ENCODE results near the gene ROBO1. TPM values are rescaled to one million over a fixed set of nuclear protein-coding genes. Genes with fewer than 3 reads are reported as not detected.
"Not testable (repeated sequence)": the region's sequence is repeated elsewhere in the genome, so short reads cannot be mapped to it uniquely, and the experiment has no call there.

Gene ROBO1
- total RNA-seq, 8 experiments from 2014 or later: 45.0 to 147 (median 67.8) TPM

DNA sequence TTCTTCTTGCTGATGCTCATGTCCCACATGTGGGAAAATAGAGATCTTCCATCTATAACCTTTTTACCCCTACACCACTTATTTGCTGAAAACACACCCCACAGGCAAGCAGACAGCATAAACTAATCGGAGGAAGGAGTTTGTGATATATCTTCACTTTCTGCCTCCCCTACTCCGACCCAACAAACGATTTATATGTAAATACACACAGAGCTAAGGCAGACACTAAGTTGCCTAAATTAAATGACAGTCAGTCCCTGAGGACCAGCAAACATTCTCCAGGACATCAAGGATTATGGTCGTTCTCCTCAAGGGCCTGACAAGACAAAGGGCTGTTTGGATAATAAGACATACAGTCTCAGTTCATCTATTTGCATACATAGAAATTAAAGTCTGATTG is 552.5 kb downstream of the ROBO1 start:
- peaks cover 0 to 9% of the 10 kb centered on the region in 2 donors for H3K4me1 ChIP-seq (replicated peaks in 1 of 2)
- peak in 5 of 8 experiments; percentile 39 to 87 (median 74) for ATAC-seq (replicated peaks in 6 of 8)
- no peak overlapping the region for H3K27ac ChIP-seq
- WGBS, 10 experiments: 0 to 90% (median 34%) methylated on average over 1 to 3 of the region's 4 CpGs; no CpG with 5 or more reads in 2 of the 10 experiments
- no peak overlapping the region for H3K4me3 ChIP-seq
- in situ Hi-C loops (cut with MboI; ENCODE audit: low pct_unique_long_range_greater_than_20kb in 2 of 9, low sequenced_read_pairs in 9 of 9, unreplicated experiment in 9 of 9): no loop called here

DNA sequence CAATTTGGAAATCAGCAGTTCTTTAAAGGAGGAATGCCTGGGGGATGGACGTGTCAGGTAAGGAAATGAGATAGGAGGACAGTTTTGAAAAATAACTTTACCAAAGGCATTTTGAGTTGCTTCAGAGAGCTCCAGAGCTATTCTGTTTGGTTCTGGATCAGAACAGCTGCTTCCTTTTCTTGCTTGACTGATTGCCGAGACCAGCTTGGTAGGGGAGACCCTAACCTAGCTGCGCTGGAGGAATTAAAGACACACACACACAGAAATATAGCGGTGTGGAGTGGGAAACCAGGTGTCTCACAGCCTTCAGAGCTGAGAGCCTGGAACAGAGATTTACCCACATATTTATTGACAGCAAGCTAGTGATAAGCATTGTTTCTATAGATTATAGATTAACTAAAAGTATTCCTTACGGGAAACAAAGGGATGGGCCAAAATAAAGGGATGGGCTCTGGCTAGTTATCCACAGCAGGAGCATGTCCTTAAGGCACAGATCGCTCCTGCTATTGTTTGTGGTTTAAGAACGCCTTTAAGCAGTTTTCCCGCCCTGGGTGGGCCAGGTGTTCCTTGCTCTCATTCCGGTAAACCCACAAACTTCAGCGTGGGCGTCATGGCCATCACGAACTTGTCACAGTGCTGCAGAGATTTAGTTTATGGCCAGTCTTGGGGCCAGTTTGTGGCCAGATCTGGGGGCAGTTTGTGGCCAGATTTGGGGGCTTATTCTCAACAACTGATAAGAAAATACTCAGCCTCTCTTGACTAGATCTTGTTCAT is 556.0 kb downstream of the ROBO1 start:
- H3K4me1 ChIP-seq (replicated peaks in 1 of 2): peaks cover 0 to 9% of the 10 kb centered on the region in 2 donors
- WGBS, 10 experiments: 35 to 85% (median 70%) methylated on average over 3 to 9 of the region's 12 CpGs; no CpG with 5 or more reads in 2 of the 10 experiments
- in situ Hi-C loops (cut with MboI; ENCODE audit: low pct_unique_long_range_greater_than_20kb in 2 of 9, low sequenced_read_pairs in 9 of 9, unreplicated experiment in 9 of 9): no loop called here
- H3K27ac ChIP-seq: no peak overlapping the region
- H3K4me3 ChIP-seq: no peak overlapping the region
- ATAC-seq (replicated peaks in 6 of 8): no peak

DNA sequence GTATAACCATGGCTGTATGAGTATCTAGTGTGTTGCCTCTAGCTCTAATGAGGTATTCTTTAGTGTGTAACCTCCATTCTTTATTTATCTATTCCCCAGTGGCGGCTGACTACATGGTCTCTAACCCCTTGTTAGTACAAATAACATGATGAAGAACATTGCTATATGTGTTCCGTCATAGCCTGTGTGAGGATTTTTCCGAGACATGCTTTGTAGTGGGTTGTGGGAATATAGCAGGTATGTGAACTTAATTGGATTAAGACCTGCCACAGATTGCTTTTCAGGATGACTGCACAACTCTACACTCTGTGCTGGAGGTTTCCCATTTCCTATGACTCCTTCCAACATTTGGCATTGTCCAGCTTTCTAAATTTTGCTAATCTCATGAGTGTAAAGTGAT is 563.4 kb downstream of the ROBO1 start:
- ATAC-seq (replicated peaks in 6 of 8): no peak
- H3K4me1 ChIP-seq (replicated peaks in 1 of 2): peaks cover 2 to 3% of the 10 kb centered on the region in 2 donors
- WGBS, 10 experiments: 73 to 100% (median 94%) methylated on average over 1 to 3 of the region's 3 CpGs; no CpG with 5 or more reads in 2 of the 10 experiments

DNA sequence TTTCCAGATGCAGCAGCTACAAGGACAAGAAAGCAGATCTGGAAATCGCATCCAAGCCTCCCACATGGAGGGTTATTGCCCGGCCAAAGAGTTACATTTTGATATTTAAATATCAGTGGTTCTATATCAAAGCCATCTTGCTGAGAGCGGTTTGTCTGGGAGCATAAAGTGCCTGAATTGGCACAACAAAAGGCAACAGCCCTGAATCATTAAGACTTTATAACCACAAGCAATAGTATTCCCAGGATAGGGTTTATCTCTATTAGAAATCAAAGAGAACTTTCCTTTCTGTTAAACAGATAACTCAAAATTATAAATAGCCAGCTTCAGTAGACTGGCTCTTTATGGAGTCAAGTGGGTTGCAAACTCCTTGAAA is 564.7 kb downstream of the ROBO1 start:
- in situ Hi-C loops (cut with MboI; ENCODE audit: low pct_unique_long_range_greater_than_20kb in 2 of 9, low sequenced_read_pairs in 9 of 9, unreplicated experiment in 9 of 9): no loop called here
- no peak overlapping the region for H3K27ac ChIP-seq
- H3K4me3 ChIP-seq: no peak overlapping the region
- WGBS, 10 experiments: 0 to 47% (median 9%) methylated on average over 1 to 3 of the region's 3 CpGs; no CpG with 5 or more reads in 3 of the 10 experiments
- H3K4me1 ChIP-seq (replicated peaks in 1 of 2): peaks cover 2 to 3% of the 10 kb centered on the region in 2 donors
- no peak for ATAC-seq (replicated peaks in 6 of 8)

More for the DNA sequence above, 563.4 kb downstream of the ROBO1 start:
- in situ Hi-C loops (cut with MboI; ENCODE audit: low pct_unique_long_range_greater_than_20kb in 2 of 9, low sequenced_read_pairs in 9 of 9, unreplicated experiment in 9 of 9): no loop called here
- H3K27ac ChIP-seq: no peak overlapping the region
- no peak overlapping the region for H3K4me3 ChIP-seq

DNA sequence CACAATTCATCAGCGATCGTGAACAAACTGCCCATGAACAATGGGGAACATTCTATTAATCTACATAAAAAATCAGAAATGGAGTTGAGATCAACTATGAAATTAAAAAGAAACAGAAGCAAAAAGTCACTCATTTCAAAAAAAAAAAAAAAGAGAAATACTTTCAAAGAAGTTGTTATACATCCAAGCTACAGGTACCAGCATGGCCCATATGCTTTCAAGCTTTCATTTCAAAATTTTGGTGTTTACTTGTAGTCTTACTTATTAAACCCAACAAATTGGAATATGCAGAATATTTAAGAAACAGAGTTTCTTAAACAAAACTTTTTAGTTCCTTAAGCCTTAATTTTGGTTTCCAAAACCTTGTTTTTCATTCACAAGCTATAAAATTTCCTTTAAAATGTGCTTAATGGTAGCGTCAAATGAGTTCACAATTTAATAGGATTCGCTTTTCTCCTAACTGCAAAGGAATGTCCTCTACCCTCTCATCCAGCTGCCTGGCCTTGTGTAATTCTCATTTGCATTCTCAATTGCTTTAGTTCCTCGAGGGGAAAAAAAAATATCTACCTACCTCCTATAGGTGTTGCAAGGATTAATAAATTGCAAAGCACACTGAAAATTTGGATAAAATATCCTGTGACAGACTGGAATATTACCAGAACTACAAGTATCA is 565.2 kb downstream of the ROBO1 start:
- WGBS, 10 experiments: 48 to 89% (median 56%) methylated on average over 3 to 5 of the region's 5 CpGs
- ATAC-seq (replicated peaks in 6 of 8): no peak
- in situ Hi-C loops (cut with MboI; ENCODE audit: low pct_unique_long_range_greater_than_20kb in 2 of 9, low sequenced_read_pairs in 9 of 9, unreplicated experiment in 9 of 9): no loop called here
- Histone ChIP-seq H3K4me1 (replicated peaks in 1 of 2) (peaks cover 2 to 3% of the 10 kb centered on the region in 2 donors), H3K4me3 (no peak overlapping the region), H3K27ac (no peak overlapping the region)

DNA sequence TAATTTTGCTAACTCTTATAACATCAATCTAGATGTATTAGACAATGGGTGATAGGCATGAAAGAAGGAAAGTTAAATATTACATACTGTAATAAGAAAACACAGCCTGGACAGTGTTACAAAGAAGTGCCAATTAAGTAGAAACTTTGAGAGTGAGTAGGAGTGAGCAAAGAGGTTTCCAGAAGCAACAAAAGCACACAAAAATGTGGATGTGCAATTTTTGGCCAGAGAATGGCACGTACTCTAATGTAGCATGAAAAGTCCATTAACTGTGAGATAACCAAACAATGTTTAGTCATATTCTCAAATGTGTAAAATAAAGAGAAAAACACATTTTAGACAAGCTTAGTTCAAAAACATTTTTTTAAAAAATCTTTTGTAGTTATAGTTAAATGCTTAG is 567.3 kb downstream of the ROBO1 start:
- in situ Hi-C loops (cut with MboI; ENCODE audit: low pct_unique_long_range_greater_than_20kb in 2 of 9, low sequenced_read_pairs in 9 of 9, unreplicated experiment in 9 of 9): no loop called here
- Histone ChIP-seq H3K4me3 (no peak overlapping the region), H3K27ac (no peak overlapping the region), H3K4me1 (replicated peaks in 1 of 2) (peaks cover 2 to 3% of the 10 kb centered on the region in 2 donors)
- 21 to 100% (median 84%) methylated on average over 1 of the region's 1 CpG; no CpG with 5 or more reads in 2 of the 10 experiments for WGBS, 10 experiments
- no peak for ATAC-seq (replicated peaks in 6 of 8)

DNA sequence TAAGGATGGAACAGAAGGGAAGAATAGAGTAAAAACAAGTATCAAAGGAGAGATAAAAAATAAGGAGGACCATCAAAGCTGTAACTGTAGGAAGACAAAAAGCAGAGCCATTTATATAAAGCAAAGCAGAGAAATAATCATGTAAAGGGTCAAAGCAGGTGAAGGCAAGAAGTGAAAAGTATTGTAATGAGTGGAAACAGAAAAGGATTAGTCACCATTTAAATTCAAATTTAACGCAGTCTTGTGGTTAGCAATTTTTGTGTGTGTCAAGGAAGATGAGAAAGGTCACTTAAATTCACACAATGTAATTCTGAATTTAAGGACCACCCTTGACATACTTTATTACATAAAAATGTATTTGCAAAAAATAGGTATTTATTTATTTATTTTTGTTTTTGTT is 567.8 kb downstream of the ROBO1 start:
- no peak for ATAC-seq (replicated peaks in 6 of 8)
- Histone ChIP-seq H3K4me3 (no peak overlapping the region), H3K27ac (no peak overlapping the region), H3K4me1 (replicated peaks in 1 of 2) (peaks cover 2 to 3% of the 10 kb centered on the region in 2 donors)
- WGBS, 10 experiments: 0 to 75% (median 28%) methylated on average over 1 of the region's 1 CpG
- in situ Hi-C loops (cut with MboI; ENCODE audit: low pct_unique_long_range_greater_than_20kb in 2 of 9, low sequenced_read_pairs in 9 of 9, unreplicated experiment in 9 of 9): no loop called here

DNA sequence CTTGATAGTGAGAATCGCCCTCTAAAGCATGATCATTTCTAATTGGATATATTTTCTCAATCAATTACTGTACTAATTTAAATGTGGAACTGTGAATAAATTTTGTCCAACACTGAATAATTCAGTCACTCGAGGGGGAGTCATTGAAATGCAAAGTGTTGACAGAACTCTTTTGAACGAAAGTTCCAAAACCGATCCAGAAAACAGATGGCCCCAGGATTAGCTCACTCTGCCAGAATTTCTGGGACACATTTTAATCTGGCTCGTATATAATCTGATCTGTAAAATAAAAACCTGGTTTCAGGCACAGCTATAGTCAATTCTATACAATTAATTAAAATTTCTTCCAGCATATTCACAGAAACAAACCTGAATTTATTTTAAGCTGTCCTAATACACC is 580.4 kb downstream of the ROBO1 start:
- in situ Hi-C loops (cut with MboI; ENCODE audit: low pct_unique_long_range_greater_than_20kb in 2 of 9, low sequenced_read_pairs in 9 of 9, unreplicated experiment in 9 of 9): no loop called here
- Histone ChIP-seq H3K4me3 (no peak overlapping the region), H3K4me1 (replicated peaks in 1 of 2) (peaks cover 6 to 9% of the 10 kb centered on the region in 2 donors), H3K27ac (no peak overlapping the region)
- WGBS, 10 experiments: 18 to 100% (median 61%) methylated on average over 1 to 5 of the region's 5 CpGs; no CpG with 5 or more reads in 1 of the 10 experiments
- ATAC-seq (replicated peaks in 6 of 8): no peak

DNA sequence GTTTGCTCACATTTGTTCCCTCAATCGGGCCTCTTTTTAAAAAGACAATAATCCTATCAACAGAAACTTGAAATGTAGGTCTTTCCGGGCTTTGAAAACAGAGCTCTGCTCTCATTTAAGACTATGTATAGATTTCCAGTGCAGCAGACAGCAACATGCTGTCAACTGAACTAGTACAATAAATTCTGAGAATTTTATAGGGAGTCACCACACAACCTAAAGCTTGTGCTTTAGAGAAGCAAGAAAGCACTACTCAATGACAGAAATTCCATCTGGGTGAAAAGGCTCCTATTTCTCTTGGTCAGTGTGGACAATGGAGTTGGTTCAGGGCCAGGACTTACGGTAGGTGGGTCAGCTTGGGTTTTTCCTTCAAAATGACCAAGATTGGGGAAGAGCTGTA is 583.5 kb downstream of the ROBO1 start:
- Histone ChIP-seq H3K27ac (no peak overlapping the region), H3K4me3 (no peak overlapping the region), H3K4me1 (replicated peaks in 1 of 2) (peaks cover 6 to 9% of the 10 kb centered on the region in 2 donors)
- in situ Hi-C loops (cut with MboI; ENCODE audit: low pct_unique_long_range_greater_than_20kb in 2 of 9, low sequenced_read_pairs in 9 of 9, unreplicated experiment in 9 of 9): no loop called here
- WGBS, 10 experiments: 13 to 72% (median 52%) methylated on average over 2 to 3 of the region's 3 CpGs; no CpG with 5 or more reads in 1 of the 10 experiments
- peak in 2 of 8 experiments; percentile 32 to 58 for ATAC-seq (replicated peaks in 6 of 8)

DNA sequence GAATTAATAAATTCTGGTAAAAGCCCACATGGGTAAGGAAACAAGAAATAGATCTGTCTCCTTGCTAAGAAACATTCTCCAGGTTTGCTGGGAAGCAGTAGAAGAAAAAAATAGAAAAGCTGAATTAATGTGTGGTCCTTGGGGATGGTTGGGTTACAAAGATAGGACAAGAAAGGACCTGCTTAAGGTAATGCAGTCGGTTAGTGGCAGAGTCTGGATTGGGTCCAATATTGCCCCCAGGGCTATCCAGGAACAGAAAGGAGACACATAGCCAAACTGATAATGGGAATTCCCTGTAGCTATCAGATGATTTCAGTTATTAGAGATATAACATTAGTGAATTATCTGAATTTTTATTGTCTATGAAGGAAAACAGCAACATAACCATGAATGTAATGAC is 584.3 kb downstream of the ROBO1 start:
- in situ Hi-C loops (cut with MboI; ENCODE audit: low pct_unique_long_range_greater_than_20kb in 2 of 9, low sequenced_read_pairs in 9 of 9, unreplicated experiment in 9 of 9): no loop called here
- WGBS, 10 experiments: 33 to 100% (median 100%) methylated on average over 1 of the region's 1 CpG; no CpG with 5 or more reads in 2 of the 10 experiments
- no peak for ATAC-seq (replicated peaks in 6 of 8)
- no peak overlapping the region for H3K4me3 ChIP-seq
- H3K4me1 ChIP-seq (replicated peaks in 1 of 2): peaks cover 10% of the 10 kb centered on the region in 2 donors
- no peak overlapping the region for H3K27ac ChIP-seq

DNA sequence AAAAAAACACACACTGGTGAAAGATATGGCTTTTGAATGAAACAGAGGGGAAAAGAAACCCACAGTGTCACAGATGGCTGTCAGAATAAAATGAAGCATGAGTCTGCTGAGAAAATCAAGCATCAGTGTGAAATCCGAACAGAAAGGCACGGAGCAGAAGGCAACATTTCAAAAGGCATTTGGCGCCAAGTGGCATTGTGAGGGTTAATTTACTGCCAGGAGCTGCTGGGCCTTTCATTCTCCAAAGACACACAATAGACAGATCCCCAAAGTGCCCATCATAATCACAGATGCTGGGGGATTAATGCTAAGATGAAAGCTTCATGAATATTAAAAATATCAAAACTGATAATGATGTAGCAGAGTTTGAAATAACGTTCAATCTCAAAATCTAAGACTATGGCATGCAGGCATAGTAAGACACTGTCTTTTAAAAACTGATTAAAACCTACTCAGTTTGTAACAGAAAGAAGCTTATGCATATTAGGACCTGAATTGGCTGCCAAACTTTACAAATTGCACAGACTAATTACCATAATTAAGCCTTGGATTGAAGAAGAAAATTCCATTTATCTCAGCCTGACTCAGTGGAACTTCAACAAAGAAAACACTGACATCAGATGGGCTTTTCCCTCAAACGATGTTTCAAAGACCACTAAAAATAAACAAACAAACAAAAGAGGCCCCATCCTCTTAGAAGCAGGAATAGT is 589.2 kb downstream of the ROBO1 start:
- no peak overlapping the region for H3K4me3 ChIP-seq
- ATAC-seq (replicated peaks in 6 of 8): no peak
- H3K27ac ChIP-seq: no peak overlapping the region
- WGBS, 10 experiments: 6 to 66% (median 26%) methylated on average over 1 to 5 of the region's 5 CpGs; no CpG with 5 or more reads in 2 of the 10 experiments
- H3K4me1 ChIP-seq (replicated peaks in 1 of 2): peaks cover 3 to 10% of the 10 kb centered on the region in 2 donors
- in situ Hi-C loops (cut with MboI; ENCODE audit: low pct_unique_long_range_greater_than_20kb in 2 of 9, low sequenced_read_pairs in 9 of 9, unreplicated experiment in 9 of 9): no loop called here

DNA sequence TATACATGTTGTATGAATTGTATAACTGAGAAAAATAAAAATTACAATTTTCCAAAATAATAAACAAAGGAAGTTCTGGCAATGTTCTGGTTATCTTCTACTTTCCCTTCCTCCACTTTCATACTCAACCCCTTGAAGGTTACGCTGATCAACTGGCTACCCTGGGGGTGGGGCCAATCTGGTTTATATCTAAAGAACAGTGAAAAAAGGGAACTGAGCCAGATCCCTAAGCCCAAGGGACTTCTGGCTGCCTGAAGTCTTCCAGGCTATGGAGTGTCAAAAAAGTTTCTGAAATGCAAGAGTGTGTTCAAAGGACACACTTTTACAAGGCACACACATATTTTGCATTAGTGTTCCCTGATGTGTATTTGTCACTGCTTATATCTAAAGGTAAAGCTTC is 591.9 kb downstream of the ROBO1 start:
- no peak overlapping the region for H3K4me3 ChIP-seq
- peaks cover 3 to 10% of the 10 kb centered on the region in 2 donors for H3K4me1 ChIP-seq (replicated peaks in 1 of 2)
- in situ Hi-C loops (cut with MboI; ENCODE audit: low pct_unique_long_range_greater_than_20kb in 2 of 9, low sequenced_read_pairs in 9 of 9, unreplicated experiment in 9 of 9): no loop called here
- WGBS, 10 experiments: 67 to 100% (median 100%) methylated on average over 1 of the region's 1 CpG; no CpG with 5 or more reads in 5 of the 10 experiments
- ATAC-seq (replicated peaks in 6 of 8): no peak
- H3K27ac ChIP-seq: no peak overlapping the region

DNA sequence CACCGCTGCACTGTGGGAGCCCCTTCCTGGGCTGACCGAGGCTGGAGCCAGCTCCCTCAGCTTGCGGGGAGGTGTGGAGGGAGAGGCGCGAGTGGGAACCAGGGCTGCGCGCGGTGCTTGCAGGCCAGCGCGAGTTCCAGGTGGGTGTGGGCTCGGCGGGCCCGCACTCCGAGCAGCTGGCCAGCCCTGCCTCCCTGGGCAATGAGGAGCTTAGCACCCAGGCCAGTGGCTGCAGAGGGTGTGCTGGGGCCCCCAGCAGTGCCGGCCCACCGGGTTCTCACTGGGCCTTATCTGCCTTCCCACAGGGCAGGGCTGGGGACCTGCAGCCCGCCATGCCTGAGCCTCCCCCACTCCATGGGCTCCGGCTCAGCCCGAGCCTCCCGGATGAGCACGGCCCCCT is 594.5 kb downstream of the ROBO1 start:
- not testable (repeated sequence) for H3K27ac ChIP-seq

More for the DNA sequence above, 594.5 kb downstream of the ROBO1 start:
- 92 to 98% methylated on average over 2 to 9 of the region's 21 CpGs; no CpG with 5 or more reads in 8 of the 10 experiments for WGBS, 10 experiments
- H3K4me1 ChIP-seq (replicated peaks in 1 of 2); in situ Hi-C loops (cut with MboI; ENCODE audit: low pct_unique_long_range_greater_than_20kb in 2 of 9, low sequenced_read_pairs in 9 of 9, unreplicated experiment in 9 of 9); H3K4me3 ChIP-seq; ATAC-seq (replicated peaks in 6 of 8): not testable (repeated sequence)
